ENCODE data around the gene DGKA. TPM values are rescaled to one million over a fixed set of nuclear protein-coding genes. Genes with fewer than 3 reads are reported as not detected.
"Not testable (repeated sequence)": the region's sequence is repeated elsewhere in the genome, so short reads cannot be mapped to it uniquely, and the experiment has no call there.

The DGKA gene
- total RNA-seq, 1 donor from 2014 or later = 9.5 TPM

- peak; percentile 95 to 99 for DNase-seq (ENCODE audit: low read depth in 2 of 2)
These were observed 66.0 kb downstream of the DGKA start, which contains the start of gene SUOX for GRCh38 chr12:55996715-55997534. Gene SUOX (plus strand): TSS chr12:55997276. CDS start chr12:56002222, 4,946 bp downstream.

DNA sequence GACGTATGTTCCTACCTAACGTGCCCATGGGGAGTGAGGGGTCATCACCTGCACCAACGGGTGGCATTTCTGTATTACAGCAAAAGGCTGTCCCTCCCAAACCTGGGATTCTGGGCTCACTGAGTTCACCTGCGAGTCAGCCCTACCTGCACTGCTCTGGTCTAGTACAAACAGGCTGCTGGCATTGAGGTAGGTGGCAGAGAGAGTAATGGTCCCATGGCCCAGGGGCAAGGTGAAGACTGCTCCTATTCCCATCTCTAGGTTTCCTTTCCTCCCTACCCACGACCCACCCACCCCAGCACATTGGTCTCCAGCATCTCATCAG lies 66.5 kb downstream of the DGKA start:
- DNase-seq (ENCODE audit: low read depth in 2 of 2) = no peak

DNA sequence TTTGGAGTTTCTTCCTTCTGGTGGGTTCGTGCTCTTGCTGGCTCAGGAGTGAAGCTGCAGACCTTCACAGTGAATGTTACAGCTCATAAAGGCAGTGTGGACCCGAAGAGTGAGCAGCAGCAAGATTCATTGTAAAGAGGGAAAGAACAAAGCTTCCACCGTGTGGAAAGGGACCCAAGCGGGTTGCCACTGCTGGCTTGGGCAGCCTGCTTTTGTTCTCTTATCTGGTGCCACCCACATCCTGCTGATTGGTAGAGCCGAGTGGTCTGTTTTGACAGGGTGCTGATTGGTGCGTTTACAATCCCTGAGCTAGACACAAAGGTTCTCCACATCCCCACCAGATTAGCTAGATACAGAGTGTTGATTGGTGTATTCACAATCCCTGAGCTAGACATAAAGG lies 68.6 kb downstream of the DGKA start:
- not testable (repeated sequence) for DNase-seq (ENCODE audit: low read depth in 2 of 2)

DNA sequence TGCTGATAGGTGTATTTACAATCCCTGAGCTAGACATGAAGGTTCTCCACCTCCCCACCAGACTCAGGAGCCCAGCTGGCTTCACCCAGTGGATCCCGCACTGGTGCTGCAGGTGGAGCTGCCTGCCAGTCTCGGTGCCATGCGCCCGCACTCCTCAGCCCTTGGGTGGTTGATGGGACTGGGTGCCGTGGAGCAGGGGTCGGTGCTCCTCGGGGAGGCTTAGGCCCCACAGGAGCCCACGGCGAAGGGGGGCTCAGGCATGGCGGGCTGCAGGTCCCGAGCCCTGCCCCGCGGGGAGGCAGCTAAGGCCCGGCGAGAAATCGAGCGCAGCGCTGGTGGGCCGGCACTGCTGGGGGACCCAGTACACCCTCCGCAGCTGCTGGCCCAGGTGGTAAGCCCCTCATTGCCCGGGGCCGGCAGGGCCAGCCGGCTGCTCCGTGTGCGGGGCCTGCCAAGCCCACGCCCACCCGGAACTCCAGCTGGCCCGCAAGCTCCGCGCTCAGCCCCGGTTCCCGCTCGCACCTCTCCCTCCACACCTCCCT lies 69.1 kb downstream of the DGKA start:
- not testable (repeated sequence) for DNase-seq (ENCODE audit: low read depth in 2 of 2)

- no peak for DNase-seq (ENCODE audit: low read depth in 2 of 2)
These were observed 70.6 kb downstream of the DGKA start for GRCh38 chr12:56001487-56002100.

DNA sequence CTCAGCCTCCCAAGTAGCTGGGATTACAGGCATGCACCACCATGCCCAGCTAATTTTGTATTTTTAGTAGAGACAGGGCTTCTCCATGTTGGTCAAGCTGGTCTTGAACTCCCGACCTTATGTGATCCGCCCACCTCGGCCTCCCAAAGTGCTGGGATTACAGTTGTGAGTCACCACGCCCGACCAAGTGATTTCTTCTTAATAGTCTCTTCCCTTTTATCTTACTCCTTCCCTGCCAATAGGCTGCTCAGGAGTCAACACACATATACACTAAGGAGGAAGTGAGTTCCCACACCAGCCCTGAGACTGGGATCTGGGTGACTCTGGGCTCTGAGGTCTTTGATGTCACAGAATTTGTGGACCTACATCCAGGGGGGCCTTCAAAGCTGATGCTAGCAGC lies 72.4 kb downstream of the DGKA start:
- not testable (repeated sequence) for DNase-seq (ENCODE audit: low read depth in 2 of 2)

Other genes with a start within 250 kb of the DGKA start
- gene ITGA7, start 223.3 kb upstream of the DGKA start, total RNA-seq = under 0.01 and 0.20 TPM in 2 replicates
- 57.1 and 65.3 TPM in 2 replicates for gene BLOC1S1, start 215.1 kb upstream of the DGKA start, total RNA-seq
- 0.40 and 0.65 TPM in 2 replicates for gene RDH5, start 210.8 kb upstream of the DGKA start, total RNA-seq
- gene CD63, start 202.2 kb upstream of the DGKA start, total RNA-seq = 1,160 and 1,633 TPM in 2 replicates
- 1.4 and 1.5 TPM in 2 replicates for gene GDF11, start 188.0 kb upstream of the DGKA start, total RNA-seq
- 74.0 and 95.0 TPM in 2 replicates for gene SARNP, start 113.4 kb upstream of the DGKA start, total RNA-seq
- gene ORMDL2, start 113.1 kb upstream of the DGKA start, total RNA-seq = 22.7 and 30.6 TPM in 2 replicates
- gene DNAJC14, start 101.6 kb upstream of the DGKA start, total RNA-seq = 33.6 and 53.8 TPM in 2 replicates
- gene MMP19, start 88.2 kb upstream of the DGKA start, total RNA-seq = 0.22 and 0.40 TPM in 2 replicates
- gene PYM1, start 3.3 kb upstream of the DGKA start, total RNA-seq = 25.1 and 26.8 TPM in 2 replicates
- gene PMEL, start 34.9 kb downstream of the DGKA start, total RNA-seq = 0.20 and 0.22 TPM in 2 replicates
- 18.1 and 20.8 TPM in 2 replicates for gene CDK2, start 35.7 kb downstream of the DGKA start, total RNA-seq
- gene RAB5B, start 42.9 kb downstream of the DGKA start, total RNA-seq = 25.3 and 32.5 TPM in 2 replicates
- gene SUOX, start 66.1 kb downstream of the DGKA start, total RNA-seq = 8.9 and 10.1 TPM in 2 replicates
- 0.20 and 0.22 TPM in 2 replicates for gene IKZF4, start 89.9 kb downstream of the DGKA start, total RNA-seq
- gene RPS26, start 110.8 kb downstream of the DGKA start, total RNA-seq = 99.2 and 124 TPM in 2 replicates
- under 0.01 and 0.22 TPM in 2 replicates for gene ERBB3, start 149.0 kb downstream of the DGKA start, total RNA-seq
- gene PA2G4, start 173.4 kb downstream of the DGKA start, total RNA-seq = 80.8 and 102 TPM in 2 replicates
- 2,546 and 2,559 TPM in 2 replicates for gene RPL41, start 185.5 kb downstream of the DGKA start, total RNA-seq
- gene ZC3H10, start 187.1 kb downstream of the DGKA start, total RNA-seq = 2.6 and 5.0 TPM in 2 replicates
- 270 and 326 TPM in 2 replicates for gene ESYT1, start 197.1 kb downstream of the DGKA start, total RNA-seq
- gene MYL6B, start 221.4 kb downstream of the DGKA start, total RNA-seq = 63.6 and 75.0 TPM in 2 replicates
- gene MYL6, start 227.2 kb downstream of the DGKA start, total RNA-seq = 2,671 and 3,118 TPM in 2 replicates